Vagina (tissue), 2 donors: ENCODE results near the gene ITIH3. TPM values are rescaled to one million over a fixed set of nuclear protein-coding genes. Genes with fewer than 3 reads are reported as not detected.

Experiments
- DNase-seq, 2 donors: peaks; one replicate each; pipeline ENCODE4 v3.0.0-alpha.2; 2017; ENCODE audit errors: extremely low spot score in 2 of 2
- H3K27ac ChIP-seq: fragments of 200-600 bp; sonication (generic); one replicate; pipeline ENCODE4 v1.5.1; 2019
- H3K27me3 ChIP-seq: fragments of 200-600 bp; sonication (generic); one replicate; pipeline ENCODE4 v1.5.1; 2019
- H3K36me3 ChIP-seq, 2 donors: fragments of 200-600 bp; sonication (generic); one replicate each; pipeline ENCODE4 v1.5.1; 2017 to 2019
- H3K4me1 ChIP-seq: fragments of 200-600 bp; sonication (generic); one replicate; pipeline ENCODE4 v1.5.1; 2019
- H3K4me3 ChIP-seq, 2 donors: fragments of 200-600 bp; sonication (generic); 1 replicate in 1 of 2; 2 replicates in 1 of 2; pipeline ENCODE4 v1.5.1; 2016 to 2019
- H3K9me3 ChIP-seq: fragments of 200-600 bp; sonication (generic); one replicate; pipeline ENCODE4 v1.5.1; 2019
- CTCF ChIP-seq, 3 experiments: fragments of 450-650 bp in 2 of 3; fragments of 200-600 bp in 1 of 3; sonication (generic) in 1 of 3; IDR thresholded peaks; one replicate each; pipeline ENCODE4 v1.5.1; 2017 to 2019; ENCODE audit warnings: antibody characterized with exemption in 3 of 3, mild to moderate bottlenecking in 2 of 3, moderate library complexity in 2 of 3
- POLR2A ChIP-seq, 2 donors: fragments of 450-650 bp; IDR thresholded peaks; one replicate each; pipeline ENCODE4 v1.6.1; 2017; ENCODE audit warnings: antibody characterized with exemption in 2 of 2, mild to moderate bottlenecking in 2 of 2, moderate library complexity in 2 of 2
- POLR2AphosphoS5 ChIP-seq, 2 donors: sonication (generic); formaldehyde crosslinking; IDR thresholded peaks; one replicate each; pipeline ENCODE4 v1.9.0; 2017; ENCODE audit warnings: antibody characterized with exemption in 2 of 2, mild to moderate bottlenecking in 2 of 2, low read depth in 1 of 2; ENCODE audit not compliant: insufficient read depth in 1 of 2
- intact Hi-C: fragments of 100-400 bp; cut with DNase I; formaldehyde crosslinking; loops from one replicate; pipeline ENCODE4 v1.15.1; 2023
- total RNA-seq: library from RNA; depleted of rRNA; stranded (reverse); fragments of >200 nt; gene quantifications from one replicate; pipeline ENCODE4 v1.2.3, GENCODE V29; 2016

The ITIH3 gene
- total RNA-seq, 1 donor from 2014 or later: 7.6 TPM

GRCh38 chr3:52817221-52817620, 22.6 kb downstream of the ITIH3 start:
- intact Hi-C loops: no loop called here
- TF ChIP-seq CTCF (IDR thresholded peaks at IDR 0.05) (no peak), POLR2AphosphoS5 (IDR thresholded peaks at IDR 0.05; ENCODE audit: insufficient read depth in 1 of 2, low read depth in 1 of 2) (no peak), POLR2A (IDR thresholded peaks at IDR 0.05) (no peak)

DNA sequence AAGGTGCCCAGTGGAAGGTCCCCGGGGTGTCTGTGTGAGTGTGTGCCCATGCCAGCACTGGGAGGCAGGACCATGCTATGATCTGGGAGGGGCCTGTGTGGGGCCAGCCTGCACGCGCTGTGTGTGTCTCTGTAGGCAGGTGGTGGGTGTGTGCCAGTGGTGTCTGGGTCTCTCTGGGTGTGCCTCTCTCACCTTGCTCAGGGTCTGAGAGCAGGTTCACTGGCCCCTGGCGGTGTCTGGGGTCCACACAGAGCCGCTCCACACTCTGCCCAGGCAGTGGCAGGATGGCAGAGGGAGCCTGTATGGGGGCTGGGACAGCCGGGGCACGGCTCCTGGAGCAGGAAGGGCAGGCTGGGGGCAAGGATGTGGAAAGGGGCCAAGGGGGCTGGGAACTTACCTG, 23.3 kb downstream of the ITIH3 start:
- no peak overlapping the region for H3K4me3 ChIP-seq
- H3K4me1 ChIP-seq: no peaks in the 10 kb centered on the region
- TF ChIP-seq CTCF (IDR thresholded peaks at IDR 0.05) (no peak), POLR2A (IDR thresholded peaks at IDR 0.05) (no peak), POLR2AphosphoS5 (IDR thresholded peaks at IDR 0.05; ENCODE audit: insufficient read depth in 1 of 2, low read depth in 1 of 2) (no peak)
- no peak overlapping the region for H3K27ac ChIP-seq
- no peak for DNase-seq
- H3K9me3 ChIP-seq: no peaks in the 10 kb centered on the region
- H3K36me3 ChIP-seq: no peaks in the 10 kb centered on the region
- H3K27me3 ChIP-seq: no peaks in the 10 kb centered on the region
- intact Hi-C loops: no loop called here

More at GRCh38 chr3:52817221-52817620, 22.6 kb downstream of the ITIH3 start:
- H3K4me3 ChIP-seq: no peak overlapping the region
- no peaks in the 10 kb centered on the region for H3K4me1 ChIP-seq
- DNase-seq: no peak
- no peak overlapping the region for H3K27ac ChIP-seq
- H3K27me3 ChIP-seq: no peaks in the 10 kb centered on the region
- no peaks in the 10 kb centered on the region for H3K9me3 ChIP-seq
- no peaks in the 10 kb centered on the region for H3K36me3 ChIP-seq

DNA sequence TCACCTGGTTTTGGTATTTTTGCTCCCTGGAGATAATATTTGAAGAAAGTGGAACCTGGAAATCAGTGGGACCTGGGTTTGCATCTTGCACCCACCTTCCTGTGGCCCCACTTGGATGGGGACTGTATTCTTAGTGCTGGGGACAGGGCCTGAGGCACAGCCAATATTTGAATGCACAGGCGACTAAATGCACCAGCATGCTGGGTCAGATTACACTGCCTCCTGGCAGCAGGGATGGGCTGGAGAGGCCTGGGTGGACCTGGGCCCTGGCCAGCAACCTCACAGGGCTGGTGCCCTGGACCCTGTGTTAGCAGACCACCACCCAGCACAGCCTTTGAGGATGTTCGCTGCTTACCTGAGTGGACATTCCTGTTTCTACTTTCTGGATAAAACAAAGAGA, 25.3 kb downstream of the ITIH3 start:
- intact Hi-C loops: no loop called here
- Histone ChIP-seq H3K4me1 (no peaks in the 10 kb centered on the region), H3K27ac (no peak overlapping the region), H3K9me3 (no peaks in the 10 kb centered on the region), H3K36me3 (no peaks in the 10 kb centered on the region), H3K4me3 (no peak overlapping the region), H3K27me3 (no peaks in the 10 kb centered on the region)
- no peak for DNase-seq
- no peak for TF ChIP-seq POLR2AphosphoS5 (IDR thresholded peaks at IDR 0.05; ENCODE audit: insufficient read depth in 1 of 2, low read depth in 1 of 2)
- no peak for TF ChIP-seq CTCF (IDR thresholded peaks at IDR 0.05)

DNA sequence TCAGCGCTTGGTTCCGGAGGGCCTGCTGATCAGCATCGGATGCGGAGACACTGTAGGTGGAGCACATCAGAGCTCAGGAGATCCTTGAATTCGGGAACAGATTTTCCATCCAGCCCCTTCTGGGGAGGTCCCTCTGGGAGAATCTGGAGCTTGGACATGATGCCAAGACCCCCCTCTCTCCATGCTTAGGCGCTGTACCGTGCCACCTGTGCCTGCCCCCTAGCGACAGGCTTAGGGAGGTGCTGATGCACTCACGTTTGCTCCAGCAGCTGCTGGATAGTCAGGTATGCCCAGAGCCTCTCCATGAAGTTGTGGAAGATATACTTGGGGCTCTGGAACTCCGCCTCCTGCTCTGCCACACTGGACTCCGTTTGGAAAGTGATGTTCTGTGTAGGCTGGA, 26.1 kb downstream of the ITIH3 start:
- no peak for TF ChIP-seq POLR2A (IDR thresholded peaks at IDR 0.05)
- no peak for TF ChIP-seq POLR2AphosphoS5 (IDR thresholded peaks at IDR 0.05; ENCODE audit: insufficient read depth in 1 of 2, low read depth in 1 of 2)
- TF ChIP-seq CTCF (IDR thresholded peaks at IDR 0.05): no peak

DNA sequence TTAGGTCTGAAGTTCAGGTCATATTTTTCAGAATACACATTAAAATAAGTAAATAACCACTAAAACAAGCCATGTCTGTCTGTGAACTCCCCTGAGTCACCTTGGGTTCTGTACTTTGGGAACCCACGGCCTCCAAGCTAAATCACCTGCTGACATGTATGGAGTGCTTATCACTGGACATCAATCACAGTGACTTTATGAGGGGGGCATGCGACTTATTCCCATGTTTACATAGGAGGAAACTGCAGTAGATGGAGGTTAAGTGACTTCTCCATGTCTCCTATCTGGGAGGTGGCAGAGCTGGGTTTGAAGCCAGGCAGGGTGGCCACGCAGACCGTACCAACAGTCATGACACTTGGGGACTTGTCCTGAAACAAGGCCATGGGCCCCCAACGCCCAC, 27.8 kb downstream of the ITIH3 start:
- DNase-seq: no peak
- TF ChIP-seq POLR2A (IDR thresholded peaks at IDR 0.05) (no peak), POLR2AphosphoS5 (IDR thresholded peaks at IDR 0.05; ENCODE audit: insufficient read depth in 1 of 2, low read depth in 1 of 2) (no peak), CTCF (IDR thresholded peaks at IDR 0.05) (no peak)
- Histone ChIP-seq H3K4me3 (no peak overlapping the region), H3K4me1 (no peaks in the 10 kb centered on the region), H3K27me3 (no peaks in the 10 kb centered on the region), H3K9me3 (no peaks in the 10 kb centered on the region), H3K36me3 (no peaks in the 10 kb centered on the region), H3K27ac (no peak overlapping the region)
- intact Hi-C loops: no loop called here

More for the DNA sequence above, 26.1 kb downstream of the ITIH3 start:
- Histone ChIP-seq H3K4me3 (no peak overlapping the region), H3K4me1 (no peaks in the 10 kb centered on the region), H3K27ac (no peak overlapping the region), H3K36me3 (no peaks in the 10 kb centered on the region), H3K9me3 (no peaks in the 10 kb centered on the region), H3K27me3 (no peaks in the 10 kb centered on the region)
- intact Hi-C loops: no loop called here
- DNase-seq: no peak
